Renal pelvis (tissue), 12 donors: Measurements from ENCODE around the gene SESTD1. TPM values are rescaled to one million over a fixed set of nuclear protein-coding genes. Genes with fewer than 3 reads are reported as not detected.

ENCODE experiments used
- DNase-seq: peaks from one replicate; pipeline ENCODE4 v3.0.0-alpha.2; 2013
- long read RNA-seq, 16 experiments: transcript quantifications; one replicate each; lab custom pipeline, GENCODE V29; 2026
- polyA plus RNA-seq, 3 donors: library from polyadenylated mRNA; unstranded; fragments of 120-200 nt; gene quantifications; one replicate each; pipeline ENCODE4 v1.2.1, GENCODE V29; 2013; ENCODE audit not compliant: insufficient read length in 3 of 3

The SESTD1 gene
- 10 to 100 TPM; 65.1 to 67.8 (median 66.4) TPM for polyA plus RNA-seq
- long read RNA-seq, donor 1, full-length matches to known transcripts = 3 of 3 reads
- long read RNA-seq, donor 1, partial matches to known transcripts = 0 of 3 reads
- long read RNA-seq, donor 1, other reads (novel, unspliced or antisense) = 0 of 3 reads
- long read RNA-seq, donor 2, full-length matches to known transcripts = 2 of 2 reads
- long read RNA-seq, donor 2, partial matches to known transcripts = 0 of 2 reads
- long read RNA-seq, donor 2, other reads (novel, unspliced or antisense) = 0 of 2 reads
- long read RNA-seq, donor 3, full-length matches to known transcripts = 7 of 7 reads
- long read RNA-seq, donor 3, partial matches to known transcripts = 0 of 7 reads
- long read RNA-seq, donor 3, other reads (novel, unspliced or antisense) = 0 of 7 reads
- long read RNA-seq, donor 4, full-length matches to known transcripts = 4 of 4 reads
- long read RNA-seq, donor 4, partial matches to known transcripts = 0 of 4 reads
- long read RNA-seq, donor 4, other reads (novel, unspliced or antisense) = 0 of 4 reads
- long read RNA-seq, donor 5, full-length matches to known transcripts = 1 of 1 reads
- long read RNA-seq, donor 5, partial matches to known transcripts = 0 of 1 reads
- long read RNA-seq, donor 5, other reads (novel, unspliced or antisense) = 0 of 1 reads
- long read RNA-seq, donor 6, full-length matches to known transcripts = 4 of 4 reads
- long read RNA-seq, donor 6, partial matches to known transcripts = 0 of 4 reads
- long read RNA-seq, donor 6, other reads (novel, unspliced or antisense) = 0 of 4 reads
- long read RNA-seq, donor 7, full-length matches to known transcripts = 9 of 9 reads
- long read RNA-seq, donor 7, partial matches to known transcripts = 0 of 9 reads
- long read RNA-seq, donor 7, other reads (novel, unspliced or antisense) = 0 of 9 reads
- long read RNA-seq, donor 8, full-length matches to known transcripts = 3 of 9 reads
- long read RNA-seq, donor 8, partial matches to known transcripts = 6 of 9 reads
- long read RNA-seq, donor 8, other reads (novel, unspliced or antisense) = 0 of 9 reads
- long read RNA-seq, donor 9, full-length matches to known transcripts = 4 of 4 reads
- long read RNA-seq, donor 9, partial matches to known transcripts = 0 of 4 reads
- long read RNA-seq, donor 9, other reads (novel, unspliced or antisense) = 0 of 4 reads
- long read RNA-seq, donor 10, full-length matches to known transcripts = 4 of 4 reads
- long read RNA-seq, donor 10, partial matches to known transcripts = 0 of 4 reads
- long read RNA-seq, donor 10, other reads (novel, unspliced or antisense) = 0 of 4 reads
- long read RNA-seq, donor 11, full-length matches to known transcripts = 1 of 1 reads
- long read RNA-seq, donor 11, partial matches to known transcripts = 0 of 1 reads
- long read RNA-seq, donor 11, other reads (novel, unspliced or antisense) = 0 of 1 reads
- long read RNA-seq, donor 12, full-length matches to known transcripts = 6 of 6 reads
- long read RNA-seq, donor 12, partial matches to known transcripts = 0 of 6 reads
- long read RNA-seq, donor 12, other reads (novel, unspliced or antisense) = 0 of 6 reads
- long read RNA-seq, donor 13, full-length matches to known transcripts = 1 of 1 reads
- long read RNA-seq, donor 13, partial matches to known transcripts = 0 of 1 reads
- long read RNA-seq, donor 13, other reads (novel, unspliced or antisense) = 0 of 1 reads
- long read RNA-seq, donor 14 = 0 reads
- long read RNA-seq, donor 15, full-length matches to known transcripts = 1 of 1 reads
- long read RNA-seq, donor 15, partial matches to known transcripts = 0 of 1 reads
- long read RNA-seq, donor 15, other reads (novel, unspliced or antisense) = 0 of 1 reads
- long read RNA-seq, donor 16, full-length matches to known transcripts = 5 of 5 reads
- long read RNA-seq, donor 16, partial matches to known transcripts = 0 of 5 reads
- long read RNA-seq, donor 16, other reads (novel, unspliced or antisense) = 0 of 5 reads

- DNase-seq = peak; percentile 63
Measured at GRCh38 chr2:179264368-179265081, at the start of gene SESTD1. Gene SESTD1, minus strand, starts transcription at chr2:179264832. Its CDS starts 72,991 bp downstream, at chr2:179191841.

- DNase-seq = no peak
Measured at GRCh38 chr2:179313057-179313456, 48.4 kb upstream of the SESTD1 start.

GRCh38 chr2:179311101-179311500 lies 46.5 kb upstream of the SESTD1 start:
- peak; percentile 48 for DNase-seq

GRCh38 chr2:179307616-179308371 lies 43.2 kb upstream of the SESTD1 start:
- no peak for DNase-seq

GRCh38 chr2:179305125-179305524 lies 40.5 kb upstream of the SESTD1 start:
- DNase-seq = no peak

- DNase-seq = no peak
Measured at GRCh38 chr2:179304424-179304823, 39.8 kb upstream of the SESTD1 start.

DNA sequence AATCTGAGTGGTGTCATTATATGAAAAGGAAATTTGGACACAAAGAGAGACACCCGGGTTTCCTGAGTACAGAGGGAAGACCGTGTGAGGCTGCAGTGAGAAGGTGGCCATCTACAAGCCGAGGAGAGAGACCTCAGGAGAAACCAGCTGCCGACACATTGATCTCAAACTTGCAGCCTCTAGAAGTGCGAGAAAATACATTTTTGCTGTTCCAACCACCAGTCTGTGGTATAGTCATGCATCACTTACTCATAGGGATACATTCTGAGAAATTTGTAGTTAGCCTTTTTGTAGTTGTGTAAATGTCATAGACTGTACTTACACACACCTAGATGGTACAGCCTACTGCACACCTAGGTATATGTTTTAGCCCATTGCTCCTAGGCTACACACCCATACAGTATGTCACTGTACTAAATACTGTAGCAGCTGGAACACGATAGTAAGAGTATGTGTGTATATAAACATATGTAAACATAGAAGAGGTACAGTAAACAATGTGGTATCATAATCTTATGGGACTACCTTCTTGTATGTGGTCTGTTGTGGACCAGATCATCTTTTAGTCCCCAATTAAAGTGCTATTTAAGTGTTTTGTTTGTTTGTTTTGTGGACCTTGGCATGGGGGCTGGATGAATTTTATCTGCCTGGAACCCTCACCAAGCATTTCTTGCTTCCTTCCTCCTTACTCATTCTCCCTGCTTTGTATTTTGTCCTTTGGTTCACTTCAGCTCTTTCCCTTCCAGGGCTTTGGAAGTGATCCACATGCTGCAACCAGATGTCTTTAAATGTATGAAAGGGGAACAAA lies 38.3 kb upstream of the SESTD1 start:
- DNase-seq = no peak

- no peak for DNase-seq
Measured at GRCh38 chr2:179302149-179302548, 37.5 kb upstream of the SESTD1 start.

- DNase-seq = no peak
Measured at GRCh38 chr2:179298666-179299065, 34.0 kb upstream of the SESTD1 start.

GRCh38 chr2:179297927-179298326 lies 33.3 kb upstream of the SESTD1 start:
- DNase-seq = no peak

DNA sequence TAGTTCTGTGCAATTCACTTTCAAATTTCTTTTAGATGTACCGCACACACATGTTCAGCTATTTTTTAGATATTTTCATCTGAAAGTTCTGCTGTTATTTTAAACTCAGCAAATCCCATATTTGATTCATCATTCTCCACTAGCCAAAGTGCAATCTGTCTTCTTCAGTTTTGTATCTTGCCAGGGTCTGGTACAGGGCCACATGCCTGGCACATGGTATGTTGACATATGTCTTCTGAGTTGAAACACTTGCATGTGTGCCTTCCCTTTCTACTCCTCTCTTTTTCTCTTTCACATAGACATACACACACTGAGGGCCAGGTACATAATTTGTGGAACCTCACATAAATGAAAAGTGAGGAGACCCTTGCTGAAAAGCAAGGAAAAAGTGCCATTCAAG lies 25.7 kb upstream of the SESTD1 start:
- no peak for DNase-seq

DNA sequence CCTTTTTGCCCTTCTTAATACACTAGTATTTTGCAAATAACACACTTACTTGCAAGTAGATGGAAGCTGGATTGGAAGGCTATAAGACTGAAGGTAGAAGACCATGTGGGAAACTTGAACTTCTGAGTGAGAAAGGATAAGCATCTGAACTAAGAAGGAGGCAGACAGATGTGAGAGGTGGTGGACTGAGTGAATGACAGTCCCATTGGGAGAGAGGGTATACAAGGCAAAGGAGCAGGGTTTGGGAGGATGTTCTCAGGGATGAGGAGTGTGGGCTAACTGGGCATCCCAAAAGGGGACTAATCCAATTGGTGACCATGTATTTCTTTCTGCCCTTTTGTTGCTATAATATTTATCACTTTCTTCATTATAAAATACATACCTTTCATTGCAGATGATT lies 20.4 kb upstream of the SESTD1 start:
- DNase-seq = no peak

DNA sequence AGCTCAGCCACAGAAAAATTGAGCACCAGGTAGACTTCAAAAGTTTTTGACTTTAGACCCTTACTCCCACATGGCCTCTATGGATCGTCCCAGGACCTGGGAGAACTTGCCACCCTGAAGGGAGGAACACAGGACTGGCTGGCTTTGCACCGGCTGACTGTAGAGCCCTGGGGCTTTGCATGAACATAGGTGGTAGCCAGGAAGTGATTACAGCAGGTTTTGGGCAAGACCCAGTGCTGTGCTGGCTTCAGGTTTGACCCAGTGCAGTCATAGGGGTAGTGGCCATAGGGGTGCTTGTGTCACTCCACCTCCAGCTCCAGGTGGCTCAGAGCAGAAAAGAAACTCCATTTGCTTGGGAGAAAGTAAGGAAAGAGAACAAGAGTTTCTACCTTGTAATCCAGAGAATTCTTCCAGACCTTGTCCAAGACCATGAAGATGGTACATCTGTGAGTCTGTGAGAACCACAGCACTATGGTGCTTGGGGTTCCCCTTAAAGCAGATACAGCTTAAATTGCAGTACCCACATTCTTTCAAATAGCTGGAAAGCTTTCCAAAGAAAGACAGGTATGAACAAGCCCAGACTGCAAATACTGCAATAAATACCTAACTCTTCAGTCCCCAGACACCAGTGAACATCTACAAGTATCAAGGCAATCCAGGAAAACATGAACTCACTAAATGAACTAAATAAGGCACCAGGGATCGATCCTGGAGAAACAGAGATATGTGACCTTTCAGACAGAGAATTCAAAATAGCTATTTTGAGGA lies 13.0 kb upstream of the SESTD1 start:
- no peak for DNase-seq

- no peak for DNase-seq
Measured at GRCh38 chr2:179275253-179276012, 10.8 kb upstream of the SESTD1 start.

GRCh38 chr2:179274749-179275148 lies 10.1 kb upstream of the SESTD1 start:
- no peak for DNase-seq

- DNase-seq = peak; percentile 48
Measured at GRCh38 chr2:179273461-179273962, 8.9 kb upstream of the SESTD1 start.
